Esophagus mucosa (tissue), 1 donor: Measurements from ENCODE around the gene HMBS. TPM values are rescaled to one million over a fixed set of nuclear protein-coding genes. Genes with fewer than 3 reads are reported as not detected.
A peak's percentile ranks its signal among the peaks of the same experiment; 100 is the strongest.

Source experiments
- ATAC-seq: fragments of 200-7000 bp; cut with Tn5 transposase; one replicate; pipeline ENCODE4 v1.9.1; 2020
- total RNA-seq: library from RNA; stranded (reverse); gene quantifications from one replicate; pipeline ENCODE4 v1.2.4, GENCODE V29; 2023
- donor health status: DM: yes; HTN: yes; CAD: no.

HMBS gene
- total RNA-seq, 1 donor from 2014 or later: 23.7 TPM

DNA sequence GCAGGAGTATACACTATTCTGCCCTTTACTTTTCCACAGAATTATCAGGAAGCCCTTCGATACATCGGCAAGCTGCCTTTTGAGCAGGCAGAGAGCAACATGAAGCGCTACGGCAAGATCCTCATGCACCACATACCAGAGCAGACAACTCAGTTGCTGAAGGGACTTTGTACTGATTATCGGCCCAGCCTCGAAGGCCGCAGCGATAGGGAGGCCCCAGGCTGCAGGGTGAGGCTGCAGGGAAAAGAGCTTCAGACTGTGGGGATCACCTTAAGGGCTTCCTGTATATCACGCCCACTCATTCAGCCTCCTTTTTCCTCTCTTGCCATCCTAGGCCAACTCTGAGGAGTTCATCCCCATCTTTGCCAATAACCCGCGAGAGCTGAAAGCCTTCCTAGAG is 6.8 kb upstream of the HMBS start:
- ATAC-seq: no peak

DNA sequence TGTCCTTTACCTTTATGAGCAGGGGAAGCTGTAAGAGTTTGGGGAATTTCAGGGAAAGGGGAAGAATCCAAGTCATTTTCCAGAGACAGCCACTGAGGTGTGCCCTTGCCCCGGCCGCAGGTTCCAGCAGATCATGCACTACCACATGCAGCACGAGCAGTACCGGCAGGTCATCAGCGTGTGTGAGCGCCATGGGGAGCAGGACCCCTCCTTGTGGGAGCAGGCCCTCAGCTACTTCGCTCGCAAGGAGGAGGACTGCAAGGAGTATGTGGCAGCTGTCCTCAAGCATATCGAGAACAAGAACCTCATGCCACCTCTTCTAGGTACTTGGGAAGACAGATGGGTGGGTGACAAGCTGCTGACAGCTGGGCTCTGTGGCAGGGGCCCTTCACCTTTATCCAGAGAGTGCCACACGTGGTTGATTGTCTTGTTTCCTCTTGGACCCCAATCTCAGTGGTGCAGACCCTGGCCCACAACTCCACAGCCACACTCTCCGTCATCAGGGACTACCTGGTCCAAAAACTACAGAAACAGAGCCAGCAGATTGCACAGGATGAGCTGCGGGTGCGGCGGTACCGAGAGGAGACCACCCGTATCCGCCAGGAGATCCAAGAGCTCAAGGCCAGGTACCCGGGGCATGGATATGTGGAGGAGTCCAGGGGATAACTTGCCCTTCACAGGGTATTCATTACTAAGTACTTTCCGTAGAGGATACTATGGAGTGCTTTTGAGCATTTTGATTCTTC is 5.8 kb upstream of the HMBS start:
- no peak for ATAC-seq

DNA sequence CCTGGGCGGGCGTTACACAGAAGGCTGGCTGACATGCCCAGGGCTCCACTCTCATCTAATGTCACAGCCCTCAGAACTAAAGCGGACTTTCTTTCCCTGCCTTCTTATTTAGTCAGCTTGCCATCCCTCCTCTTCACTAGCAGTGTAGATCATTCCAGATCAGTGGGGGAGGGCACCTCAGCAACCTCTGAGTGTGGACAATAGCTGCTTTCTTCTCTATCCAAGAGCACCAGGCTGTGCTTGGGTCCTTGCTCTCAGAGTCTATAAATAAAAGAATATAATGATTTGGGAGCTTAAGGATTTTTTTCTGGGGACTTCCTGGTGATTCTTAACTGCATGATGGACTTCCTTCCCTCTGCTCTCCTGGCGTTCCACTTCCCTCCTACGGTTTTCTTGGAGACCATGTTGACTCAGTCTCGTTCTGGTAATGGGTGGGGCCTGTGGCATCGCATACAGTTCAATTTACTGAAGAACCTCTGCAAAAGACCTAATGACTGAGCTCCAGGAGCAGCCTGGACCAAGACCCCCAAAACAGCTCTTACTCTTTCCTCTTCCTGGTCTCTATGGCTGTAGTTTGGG is 2.9 kb upstream of the HMBS start:
- ATAC-seq: no peak

DNA sequence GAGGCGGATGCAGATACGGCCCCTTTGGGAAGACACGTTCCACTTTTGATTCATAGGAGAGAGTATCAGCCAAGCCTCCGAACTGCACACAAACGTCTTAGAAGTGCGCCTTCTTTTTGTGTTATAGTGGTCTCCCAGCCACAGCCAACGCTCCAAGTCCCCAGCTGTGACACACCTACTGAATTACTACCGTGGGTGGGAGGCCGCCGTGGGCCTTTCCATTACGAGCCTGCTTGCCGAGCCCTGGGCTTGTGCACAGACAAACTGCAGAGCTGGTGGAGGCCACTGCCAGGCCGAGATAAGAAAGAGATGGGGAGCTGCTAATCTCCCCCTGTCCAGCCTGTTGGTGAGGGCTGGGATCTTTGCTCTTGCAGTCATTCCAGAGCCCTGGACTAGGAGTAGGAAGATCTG is 761 bp downstream of the HMBS start:
- no peak for ATAC-seq

DNA sequence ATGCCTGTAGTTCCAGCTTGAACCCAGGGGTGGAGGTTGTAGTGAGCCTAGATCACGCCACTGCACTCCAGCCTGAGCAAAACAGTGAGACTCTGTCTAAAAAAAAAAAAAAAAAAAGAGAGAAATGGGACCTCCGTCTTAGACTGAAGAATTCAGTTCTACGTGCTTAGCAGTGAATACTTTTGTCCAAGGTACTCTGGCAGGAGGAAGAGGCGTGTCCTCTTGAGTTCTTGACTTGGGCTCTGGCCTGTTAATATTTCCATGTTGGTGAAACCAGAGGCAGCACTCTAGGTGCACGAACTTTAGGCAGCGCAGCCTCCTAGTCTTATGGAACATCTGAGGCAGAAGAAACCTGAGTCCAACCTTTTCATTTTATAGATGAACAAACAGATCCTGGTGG is 2.4 kb downstream of the HMBS start:
- no peak for ATAC-seq

DNA sequence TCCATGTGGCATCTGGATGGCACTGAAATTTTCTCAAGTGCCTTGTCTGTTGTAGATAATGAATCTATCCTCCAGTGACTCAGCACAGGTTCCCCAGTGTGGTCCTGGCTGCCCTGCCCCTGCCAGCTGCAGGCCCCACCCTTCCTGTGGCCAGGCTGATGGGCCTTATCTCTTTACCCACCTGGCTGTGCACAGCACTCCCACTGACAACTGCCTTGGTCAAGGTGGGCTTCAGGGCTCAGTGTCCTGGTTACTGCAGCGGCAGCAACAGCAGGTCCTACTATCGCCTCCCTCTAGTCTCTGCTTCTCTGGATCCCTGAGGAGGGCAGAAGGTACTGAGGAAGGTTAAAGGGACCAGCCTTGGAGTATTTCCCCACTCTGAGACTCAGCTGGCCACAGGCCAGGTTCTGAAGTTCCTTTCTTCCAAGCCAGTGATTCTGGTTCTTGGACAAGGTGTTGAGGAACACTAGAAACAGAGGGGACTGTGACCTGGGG is 3.1 kb downstream of the HMBS start:
- no peak for ATAC-seq

DNA sequence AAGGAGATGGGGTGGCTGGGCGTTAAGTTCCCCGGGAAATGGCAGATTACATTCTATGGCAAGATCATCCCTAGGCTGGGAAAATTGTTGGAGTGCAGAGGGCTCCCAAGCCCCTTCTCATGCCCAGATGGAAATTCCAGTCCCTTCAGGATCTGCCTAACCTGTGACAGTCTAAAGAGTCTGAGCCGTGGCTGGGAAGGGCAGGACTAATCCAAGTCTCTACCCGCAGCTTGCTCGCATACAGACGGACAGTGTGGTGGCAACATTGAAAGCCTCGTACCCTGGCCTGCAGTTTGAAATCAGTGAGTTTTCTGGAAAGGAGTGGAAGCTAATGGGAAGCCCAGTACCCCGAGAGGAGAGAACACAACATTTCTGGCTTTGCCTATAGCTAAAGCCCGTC is 3.7 kb downstream of the HMBS start:
- ATAC-seq: no peak

DNA sequence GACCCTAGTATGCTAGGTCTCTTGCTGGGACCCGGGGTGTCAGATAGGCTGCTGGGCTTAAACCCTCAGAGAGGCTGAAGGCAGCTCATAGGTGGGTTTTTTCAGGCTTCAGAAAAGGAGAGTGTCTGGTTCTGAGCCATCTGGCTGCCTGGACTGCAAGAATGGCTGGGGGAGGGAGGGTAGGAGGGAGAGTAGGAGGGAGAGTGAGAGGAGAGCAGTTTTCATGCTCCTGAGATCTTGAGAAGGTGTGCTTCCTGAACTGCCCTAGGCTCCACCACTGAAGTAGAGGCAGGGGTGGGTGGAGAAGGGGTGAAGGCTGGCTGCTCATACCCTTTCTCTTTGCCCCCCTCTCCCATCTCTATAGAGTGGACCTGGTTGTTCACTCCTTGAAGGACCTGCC is 4.6 kb downstream of the HMBS start:
- no peak for ATAC-seq

DNA sequence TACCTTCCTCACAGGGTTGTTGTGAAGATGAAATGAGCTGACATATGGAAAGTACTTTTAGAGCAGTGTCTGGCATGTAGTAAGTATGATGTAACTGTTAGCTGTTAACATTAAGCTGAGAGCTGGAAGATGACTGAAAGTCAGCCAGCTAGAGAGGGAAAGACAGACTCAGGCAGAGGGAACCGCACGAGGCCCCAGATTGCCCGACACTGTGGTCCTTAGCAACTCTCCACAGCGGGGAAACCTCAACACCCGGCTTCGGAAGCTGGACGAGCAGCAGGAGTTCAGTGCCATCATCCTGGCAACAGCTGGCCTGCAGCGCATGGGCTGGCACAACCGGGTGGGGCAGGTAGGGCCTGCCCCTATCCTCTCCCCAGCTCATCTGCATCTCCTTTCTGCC is 6.5 kb downstream of the HMBS start:
- no peak for ATAC-seq

DNA sequence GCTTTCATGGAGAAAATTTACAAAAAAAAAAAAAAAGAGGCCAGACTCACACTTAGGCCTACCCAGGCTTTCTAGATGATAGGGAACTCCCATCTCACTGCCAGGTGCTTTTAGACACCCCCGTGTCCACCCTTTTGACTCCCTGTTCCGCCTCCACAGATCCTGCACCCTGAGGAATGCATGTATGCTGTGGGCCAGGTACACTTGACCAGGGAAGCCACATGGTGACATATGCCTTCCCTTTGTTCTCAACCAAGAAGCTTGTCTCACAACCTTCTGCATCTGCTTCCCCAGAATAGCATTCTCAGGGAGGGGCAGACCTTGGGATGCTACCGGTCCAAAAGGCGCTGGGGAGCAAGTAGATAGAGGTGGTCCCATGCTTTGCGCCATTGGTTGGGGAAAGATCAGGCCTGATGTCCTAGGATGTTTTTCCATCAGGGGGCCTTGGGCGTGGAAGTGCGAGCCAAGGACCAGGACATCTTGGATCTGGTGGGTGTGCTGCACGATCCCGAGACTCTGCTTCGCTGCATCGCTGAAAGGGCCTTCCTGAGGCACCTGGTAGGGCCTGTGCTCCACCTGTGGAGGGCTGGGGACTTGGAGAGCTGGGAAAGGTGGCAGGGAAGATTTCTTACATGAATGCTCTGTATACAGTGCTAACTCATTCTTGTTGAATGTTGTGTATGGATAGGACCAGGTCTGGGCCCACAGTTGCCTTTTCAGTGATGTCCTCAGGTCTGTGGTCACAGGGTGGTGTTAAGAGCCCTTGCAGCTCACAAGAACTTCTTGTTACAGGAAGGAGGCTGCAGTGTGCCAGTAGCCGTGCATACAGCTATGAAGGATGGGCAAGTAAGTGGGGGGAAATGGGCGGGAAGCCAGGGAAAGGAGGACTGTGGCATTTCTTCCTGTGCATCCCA is 7.5 kb downstream of the HMBS start:
- no peak for ATAC-seq

DNA sequence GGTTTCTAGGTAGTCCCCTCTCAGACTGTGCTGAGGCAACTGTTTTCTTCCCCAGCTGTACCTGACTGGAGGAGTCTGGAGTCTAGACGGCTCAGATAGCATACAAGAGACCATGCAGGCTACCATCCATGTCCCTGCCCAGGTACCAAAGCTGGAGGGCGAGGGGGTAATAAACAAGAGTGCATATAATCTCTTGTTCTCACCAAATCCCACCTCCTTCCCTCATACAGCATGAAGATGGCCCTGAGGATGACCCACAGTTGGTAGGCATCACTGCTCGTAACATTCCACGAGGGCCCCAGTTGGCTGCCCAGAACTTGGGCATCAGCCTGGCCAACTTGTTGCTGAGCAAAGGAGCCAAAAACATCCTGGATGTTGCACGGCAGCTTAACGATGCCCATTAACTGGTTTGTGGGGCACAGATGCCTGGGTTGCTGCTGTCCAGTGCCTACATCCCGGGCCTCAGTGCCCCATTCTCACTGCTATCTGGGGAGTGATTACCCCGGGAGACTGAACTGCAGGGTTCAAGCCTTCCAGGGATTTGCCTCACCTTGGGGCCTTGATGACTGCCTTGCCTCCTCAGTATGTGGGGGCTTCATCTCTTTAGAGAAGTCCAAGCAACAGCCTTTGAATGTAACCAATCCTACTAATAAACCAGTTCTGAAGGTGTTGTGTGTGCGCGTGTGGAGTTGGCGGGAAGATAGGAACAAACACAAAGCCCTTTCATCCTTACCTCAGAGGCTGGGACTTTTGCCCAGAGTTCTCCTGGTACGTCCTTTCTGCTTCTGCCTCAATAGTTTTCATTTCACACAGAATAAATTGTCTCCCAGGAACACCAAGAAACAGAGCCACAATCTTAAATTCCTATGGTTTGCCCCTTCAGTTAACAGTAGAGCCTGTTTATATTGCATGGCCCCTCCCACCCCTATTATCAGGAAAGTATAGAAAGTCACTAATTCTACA is 8.5 kb downstream of the HMBS start:
- no peak for ATAC-seq

DNA sequence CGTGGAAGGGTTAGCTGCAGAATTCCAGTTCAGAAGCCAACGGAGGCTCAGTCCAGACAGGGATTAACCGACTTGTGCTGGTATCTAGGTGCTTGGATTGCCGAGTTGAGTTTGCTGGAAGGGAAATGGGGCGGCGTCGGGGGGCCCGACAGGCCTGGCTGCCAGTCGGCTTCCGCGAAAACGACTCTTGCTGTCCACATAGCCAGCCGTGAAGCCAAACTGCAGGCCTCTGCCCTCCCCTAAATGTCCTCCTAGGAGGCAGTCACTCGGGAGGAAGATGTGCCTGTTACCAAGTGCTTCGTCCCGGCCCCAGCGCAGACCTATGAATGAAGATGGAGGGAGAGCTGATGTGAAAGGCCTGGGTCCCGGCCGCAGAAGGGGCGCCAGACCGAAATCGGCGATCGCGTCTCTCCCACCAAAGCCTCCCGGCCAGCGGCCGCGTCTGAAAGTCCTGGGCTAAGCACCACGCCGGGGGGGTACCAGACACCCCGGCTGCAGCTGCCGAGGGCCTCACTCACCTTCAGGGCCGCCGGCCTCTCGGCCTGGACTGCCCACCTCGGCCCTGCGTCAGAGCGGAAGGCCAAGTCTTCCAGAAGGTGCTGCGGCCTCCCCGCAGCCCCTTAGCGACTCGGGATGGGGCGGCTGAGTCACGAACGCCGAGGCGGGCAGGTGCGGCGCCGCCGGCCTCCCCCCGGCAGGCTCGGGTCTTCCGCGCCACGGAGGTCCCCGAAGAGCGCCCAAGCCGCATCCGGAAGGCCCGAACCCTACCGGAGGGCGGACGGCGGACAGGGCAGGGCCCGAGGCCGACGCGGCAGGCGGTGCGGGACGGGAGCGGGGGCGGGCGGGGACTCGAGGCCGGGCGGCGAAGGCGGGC is 9.5 kb downstream of the HMBS start:
- peak; percentile 17 for ATAC-seq

DNA sequence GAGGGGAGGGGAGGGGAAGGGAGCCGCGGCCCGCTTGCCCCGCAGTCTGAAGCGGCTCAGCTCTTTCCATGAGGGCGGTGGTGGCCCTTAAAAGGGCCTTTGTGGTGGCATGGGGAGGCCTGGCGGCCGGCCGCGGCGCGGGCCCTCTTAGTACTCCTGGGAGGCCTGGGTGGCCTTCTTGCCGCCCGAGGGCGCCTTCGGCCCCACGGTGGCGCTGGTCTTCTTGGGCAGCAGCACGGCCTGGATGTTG is 10.1 kb downstream of the HMBS start:
- ATAC-seq: peak; percentile 66

DNA sequence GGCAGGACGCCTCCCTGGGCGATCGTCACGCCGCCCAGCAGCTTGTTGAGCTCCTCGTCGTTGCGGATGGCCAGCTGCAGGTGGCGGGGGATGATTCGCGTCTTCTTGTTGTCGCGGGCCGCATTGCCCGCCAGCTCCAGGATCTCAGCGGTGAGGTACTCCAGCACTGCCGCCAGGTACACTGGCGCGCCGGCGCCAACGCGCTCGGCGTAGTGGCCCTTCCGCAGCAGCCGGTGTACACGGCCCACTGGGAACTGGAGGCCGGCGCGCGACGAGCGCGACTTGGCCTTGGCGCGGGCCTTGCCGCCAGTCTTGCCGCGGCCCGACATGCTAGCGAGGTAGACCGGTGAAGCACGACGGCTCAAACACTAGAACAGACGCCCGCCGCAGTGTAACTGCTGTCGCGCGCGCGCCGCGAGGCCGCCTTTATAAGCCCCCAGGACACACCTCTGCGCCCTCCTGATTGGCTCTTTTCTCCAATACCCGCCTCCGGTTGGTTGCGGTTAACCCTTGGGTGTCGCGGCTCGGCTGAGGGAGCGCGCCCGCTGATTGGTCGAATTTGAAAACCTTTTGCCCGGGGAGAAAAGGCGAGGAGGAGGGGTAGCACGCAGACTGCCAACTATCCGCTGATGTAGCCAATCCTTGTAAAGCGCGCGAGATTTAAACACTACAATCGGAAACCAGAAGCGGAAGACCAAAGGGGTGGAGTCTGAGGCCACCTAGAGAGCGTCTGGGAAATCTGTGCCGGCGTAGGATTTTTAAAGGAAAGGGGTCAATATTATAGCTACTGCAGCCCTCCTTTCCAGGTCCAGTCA is 10.6 kb downstream of the HMBS start:
- ATAC-seq: peak; percentile 95

DNA sequence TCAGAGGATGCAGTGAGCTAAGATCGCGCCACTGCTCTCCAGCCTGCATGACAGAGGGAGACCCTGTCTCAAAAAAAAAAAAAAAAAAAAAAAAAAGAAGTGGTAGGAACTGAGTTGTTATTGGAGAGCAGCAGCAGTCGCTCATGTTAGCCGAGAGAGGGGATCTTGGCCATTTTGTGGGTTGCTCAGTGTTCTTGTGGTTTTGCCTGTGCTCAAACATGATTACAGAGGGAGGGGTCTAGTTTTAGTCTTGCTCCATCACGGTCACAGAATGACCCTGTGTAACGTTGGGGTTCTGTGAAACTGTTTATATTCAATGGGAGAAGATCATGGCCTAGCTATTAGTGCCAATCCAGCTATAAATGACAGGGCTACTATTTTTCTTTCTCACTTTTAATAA is 15.0 kb downstream of the HMBS start:
- no peak for ATAC-seq

DNA sequence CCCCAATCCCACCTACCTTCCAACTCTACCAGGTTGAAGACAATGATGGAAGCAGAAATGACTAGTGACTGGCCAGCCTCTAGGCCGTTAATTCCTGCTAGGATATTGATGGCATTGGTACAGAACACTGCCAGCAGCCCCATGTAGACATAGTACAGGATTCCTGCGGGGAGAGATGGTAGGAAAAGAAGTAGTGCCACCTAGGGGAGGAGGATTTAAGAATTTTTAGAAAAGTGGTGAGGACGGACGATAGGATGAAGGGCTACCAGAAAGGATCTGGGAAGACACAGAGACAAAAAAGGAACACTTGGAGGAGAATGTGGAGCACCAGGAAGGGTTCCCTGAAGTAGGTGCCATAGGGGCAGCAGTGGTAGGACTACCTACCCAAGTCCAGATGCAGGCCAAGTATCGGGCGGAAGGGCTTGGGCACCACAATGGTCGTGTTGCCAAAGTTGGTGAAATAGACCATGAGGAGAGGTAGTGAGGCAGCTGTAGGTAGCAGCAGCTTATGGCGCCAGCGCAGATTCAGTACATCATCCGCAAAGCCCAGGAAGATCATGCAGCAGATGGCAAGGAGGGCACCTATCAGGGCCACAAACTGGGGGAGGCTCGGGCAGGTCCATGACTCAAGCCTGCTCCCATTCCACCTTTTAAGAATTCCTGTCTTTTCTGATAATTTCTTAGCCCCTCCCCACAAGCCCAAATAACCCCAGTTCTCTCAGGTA is 15.7 kb downstream of the HMBS start:
- ATAC-seq: no peak

DNA sequence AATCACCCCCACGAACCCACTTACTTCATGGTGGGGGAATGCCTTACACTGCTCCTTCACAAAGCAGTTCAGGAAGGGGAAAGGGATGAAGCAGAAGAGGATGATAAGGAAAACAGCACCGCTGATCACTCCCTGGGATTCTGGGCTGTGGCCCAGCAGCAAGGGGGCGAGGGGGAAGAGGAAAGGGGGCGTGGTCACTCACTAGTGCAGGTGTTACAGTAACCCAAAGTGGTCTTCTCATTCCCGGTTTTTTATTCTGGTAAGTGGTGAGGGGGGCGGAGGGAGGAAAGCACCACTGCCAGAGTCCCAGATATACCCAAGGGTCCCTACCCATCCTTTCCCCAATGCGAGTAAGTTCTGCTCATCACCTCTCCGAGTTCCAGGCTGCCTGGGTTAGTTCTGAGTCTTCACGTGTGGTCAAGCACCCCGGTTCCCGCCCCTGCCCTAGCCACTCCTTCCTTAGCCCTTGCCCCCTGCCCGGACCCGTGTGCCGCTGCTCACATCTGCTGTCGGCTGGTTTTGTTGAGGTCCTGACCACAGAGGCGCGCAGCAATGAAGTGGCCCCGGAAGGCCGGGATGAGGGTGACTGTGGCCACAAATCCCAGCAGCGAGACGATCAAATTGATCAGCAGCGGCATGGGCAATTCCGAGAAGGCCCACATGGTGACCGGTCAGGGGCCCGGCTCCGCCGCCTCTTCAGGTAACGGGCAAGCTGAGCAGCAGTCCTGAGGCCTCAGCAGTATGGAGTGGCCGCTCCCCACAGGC is 16.5 kb downstream of the HMBS start:
- peak; percentile 5 for ATAC-seq

DNA sequence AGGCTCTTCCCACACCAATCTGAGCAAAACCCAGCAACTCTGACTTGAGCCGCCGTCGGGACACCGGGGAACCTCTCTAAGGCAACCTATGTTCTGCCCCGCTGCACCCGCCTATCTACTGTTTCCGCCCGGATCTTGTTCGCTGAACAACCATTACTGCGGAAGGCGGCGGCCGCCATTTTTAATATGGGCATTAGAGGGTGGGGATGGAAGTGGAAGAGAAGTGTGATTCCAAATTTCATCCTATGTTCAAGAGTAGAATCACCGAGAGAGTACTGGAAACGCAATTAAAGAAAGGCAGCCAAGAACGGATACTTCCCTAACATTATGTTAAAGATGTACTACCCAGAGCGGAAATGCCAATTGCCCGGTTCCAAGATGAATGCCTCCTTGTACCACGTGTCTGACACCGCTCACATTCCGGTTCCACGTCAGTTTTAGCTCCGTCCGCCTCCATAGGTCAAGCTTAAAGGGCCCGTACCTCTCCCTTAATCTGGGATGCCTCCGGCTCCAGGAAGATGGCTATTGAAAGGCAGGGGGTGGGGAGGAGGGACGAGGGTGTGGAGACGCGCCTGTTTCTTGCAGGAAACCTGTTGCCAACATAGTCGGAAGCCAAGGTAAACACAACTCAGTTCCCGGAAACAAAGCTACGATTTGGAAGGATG is 17.2 kb downstream of the HMBS start, which contains the start of gene DPAGT1:
Gene DPAGT1 (minus strand): TSS at position 95 of the 665 bp plus-strand sequence. CDS start 198 bp downstream, outside the sequence.
- peak; percentile 91 for ATAC-seq
